ENCODE results near the gene OSBPL10. TPM values are rescaled to one million over a fixed set of nuclear protein-coding genes. Genes with fewer than 3 reads are reported as not detected.
A peak's percentile ranks its signal among the peaks of the same experiment; 100 is the strongest.

The OSBPL10 gene
- total RNA-seq, 1 donor from 2014 or later, result 8.4 TPM

DNA sequence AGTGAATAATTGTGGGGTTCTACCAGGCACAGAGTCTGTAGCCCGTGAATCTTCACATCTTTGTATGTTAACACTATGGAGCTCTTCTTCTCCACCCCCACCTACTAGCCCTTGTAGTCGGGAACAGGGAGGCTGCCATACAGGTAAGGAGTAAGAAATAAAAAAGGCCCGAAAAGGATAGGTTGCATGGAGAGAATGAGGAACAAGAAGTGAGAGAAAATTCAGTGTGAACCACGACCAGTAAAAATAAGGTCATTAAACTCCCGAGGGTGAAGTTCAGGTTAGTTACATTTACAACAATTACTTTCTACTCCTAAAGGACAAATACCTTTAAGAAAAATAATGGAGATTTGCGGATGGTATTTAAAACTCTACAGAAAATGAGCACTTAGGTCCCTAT is 53.3 kb downstream of the OSBPL10 start:
- Histone ChIP-seq H4K20me1 (ENCODE audit: low read depth) (no peaks in the 10 kb centered on the region), H3K27ac (no peak overlapping the region), H3K4me3 (no peak overlapping the region), H3F3A (ENCODE audit: low read depth) (no peaks in the 10 kb centered on the region), H3K4me2 (no peak overlapping the region), H2AFZ (replicated peaks) (no peak overlapping the region), H3K9ac (no peak overlapping the region), H3K4me1 (peaks cover 7% of the 10 kb centered on the region), H3K36me3 (no peaks in the 10 kb centered on the region), H3K27me3 (no peaks in the 10 kb centered on the region), H3K79me2 (ENCODE audit: low read depth) (no peaks in the 10 kb centered on the region), H3K9me3 (ENCODE audit: low read depth) (no peaks in the 10 kb centered on the region)
- no peaks in the 10 kb centered on the region for H3K9me3 Mint-ChIP-seq
- peaks cover 8% of the 10 kb centered on the region for H3K27me3 Mint-ChIP-seq (ENCODE audit: insufficient read depth, low read depth)
- H3K36me3 Mint-ChIP-seq, result no peaks in the 10 kb centered on the region
- H3K4me3 Mint-ChIP-seq, result no peak overlapping the region
- H3K4me1 Mint-ChIP-seq, result peaks cover 8% of the 10 kb centered on the region
- no peak overlapping the region for H3K27ac Mint-ChIP-seq
- TF ChIP-seq EZH2phosphoT487 (IDR thresholded peaks at IDR 0.05), result no peak
- no peak for TF ChIP-seq EZH2 (IDR thresholded peaks at IDR 0.05)
- TF ChIP-seq, protein P1, sequence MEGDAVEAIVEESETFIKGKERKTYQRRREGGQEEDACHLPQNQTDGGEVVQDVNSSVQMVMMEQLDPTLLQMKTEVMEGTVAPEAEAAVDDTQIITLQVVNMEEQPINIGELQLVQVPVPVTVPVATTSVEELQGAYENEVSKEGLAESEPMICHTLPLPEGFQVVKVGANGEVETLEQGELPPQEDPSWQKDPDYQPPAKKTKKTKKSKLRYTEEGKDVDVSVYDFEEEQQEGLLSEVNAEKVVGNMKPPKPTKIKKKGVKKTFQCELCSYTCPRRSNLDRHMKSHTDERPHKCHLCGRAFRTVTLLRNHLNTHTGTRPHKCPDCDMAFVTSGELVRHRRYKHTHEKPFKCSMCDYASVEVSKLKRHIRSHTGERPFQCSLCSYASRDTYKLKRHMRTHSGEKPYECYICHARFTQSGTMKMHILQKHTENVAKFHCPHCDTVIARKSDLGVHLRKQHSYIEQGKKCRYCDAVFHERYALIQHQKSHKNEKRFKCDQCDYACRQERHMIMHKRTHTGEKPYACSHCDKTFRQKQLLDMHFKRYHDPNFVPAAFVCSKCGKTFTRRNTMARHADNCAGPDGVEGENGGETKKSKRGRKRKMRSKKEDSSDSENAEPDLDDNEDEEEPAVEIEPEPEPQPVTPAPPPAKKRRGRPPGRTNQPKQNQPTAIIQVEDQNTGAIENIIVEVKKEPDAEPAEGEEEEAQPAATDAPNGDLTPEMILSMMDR (IDR thresholded peaks at IDR 0.05), result no peak
- DNase-seq (ENCODE audit: low spot score), result no peak

DNA sequence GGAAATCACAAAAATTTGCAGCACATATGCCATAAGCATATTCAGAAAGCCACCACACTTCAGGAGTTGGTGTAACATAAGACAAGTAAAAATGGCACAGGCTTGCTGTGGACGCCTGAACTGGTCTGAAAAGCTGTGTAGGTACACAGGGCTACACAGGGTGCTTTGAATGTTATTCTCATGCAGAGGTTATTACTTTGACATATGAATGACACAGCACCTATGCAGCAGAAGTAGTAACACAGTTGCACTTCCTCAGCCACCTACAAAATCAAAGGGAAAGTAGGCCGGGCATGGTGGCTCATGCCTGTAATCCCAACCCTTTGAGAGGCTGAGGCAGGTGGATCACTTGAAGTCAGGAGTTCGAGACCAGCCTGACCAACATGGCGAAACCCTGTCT is 54.5 kb downstream of the OSBPL10 start:
- Histone ChIP-seq H3F3A (ENCODE audit: low read depth) (no peaks in the 10 kb centered on the region), H3K4me1 (peaks cover 10% of the 10 kb centered on the region), H3K9me3 (ENCODE audit: low read depth) (no peaks in the 10 kb centered on the region), H3K9ac (no peak overlapping the region), H3K27me3 (no peaks in the 10 kb centered on the region), H3K4me2 (no peak overlapping the region), H3K27ac (no peak overlapping the region), H2AFZ (replicated peaks) (no peak overlapping the region), H3K4me3 (no peak overlapping the region), H3K79me2 (ENCODE audit: low read depth) (no peaks in the 10 kb centered on the region), H3K36me3 (no peaks in the 10 kb centered on the region), H4K20me1 (ENCODE audit: low read depth) (no peaks in the 10 kb centered on the region)
- no peak overlapping the region for H3K4me3 Mint-ChIP-seq
- no peaks in the 10 kb centered on the region for H3K36me3 Mint-ChIP-seq
- no peak for DNase-seq (ENCODE audit: low spot score)
- TF ChIP-seq EZH2 (IDR thresholded peaks at IDR 0.05) (no peak), EZH2phosphoT487 (IDR thresholded peaks at IDR 0.05) (no peak)
- TF ChIP-seq, protein P1 (IDR thresholded peaks at IDR 0.05), result no peak
- peaks cover 8% of the 10 kb centered on the region for H3K27me3 Mint-ChIP-seq (ENCODE audit: insufficient read depth, low read depth)
- H3K9me3 Mint-ChIP-seq, result no peaks in the 10 kb centered on the region
- H3K4me1 Mint-ChIP-seq, result peaks cover 14% of the 10 kb centered on the region
- no peak overlapping the region for H3K27ac Mint-ChIP-seq

DNA sequence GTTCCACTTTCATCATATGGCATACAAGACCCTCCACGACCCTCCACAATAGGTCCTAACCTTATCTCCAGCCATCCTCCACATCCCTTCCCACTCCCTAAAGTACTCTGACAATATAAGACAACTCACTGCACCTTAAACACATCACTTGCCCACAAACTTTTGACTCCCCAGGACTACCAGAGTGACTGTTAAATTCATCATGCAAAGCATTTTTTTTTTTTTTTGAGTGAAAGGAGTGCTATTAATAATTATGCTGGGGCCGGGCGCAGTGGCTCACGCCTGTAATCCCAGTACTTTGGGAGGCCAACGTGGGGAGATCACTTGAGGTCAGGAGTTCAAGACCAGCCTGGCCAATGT is 55.8 kb downstream of the OSBPL10 start:
- Histone ChIP-seq H2AFZ (replicated peaks) (no peak overlapping the region), H3K27me3 (no peaks in the 10 kb centered on the region), H3K4me1 (peaks cover 10% of the 10 kb centered on the region), H3F3A (ENCODE audit: low read depth) (no peaks in the 10 kb centered on the region), H3K9ac (no peak overlapping the region), H3K4me3 (no peak overlapping the region), H3K4me2 (no peak overlapping the region), H4K20me1 (ENCODE audit: low read depth) (no peaks in the 10 kb centered on the region), H3K36me3 (no peaks in the 10 kb centered on the region), H3K79me2 (ENCODE audit: low read depth) (no peaks in the 10 kb centered on the region), H3K27ac (no peak overlapping the region), H3K9me3 (ENCODE audit: low read depth) (no peaks in the 10 kb centered on the region)
- peaks cover 5% of the 10 kb centered on the region for H3K9me3 Mint-ChIP-seq
- DNase-seq (ENCODE audit: low spot score), result no peak
- H3K4me3 Mint-ChIP-seq, result no peak overlapping the region
- TF ChIP-seq, protein P1 (IDR thresholded peaks at IDR 0.05), result no peak
- TF ChIP-seq EZH2 (IDR thresholded peaks at IDR 0.05) (no peak), EZH2phosphoT487 (IDR thresholded peaks at IDR 0.05) (no peak)
- peaks cover 14% of the 10 kb centered on the region for H3K4me1 Mint-ChIP-seq
- peaks cover 1% of the 10 kb centered on the region for H3K36me3 Mint-ChIP-seq
- peak overlapping the region; percentile 11 for H3K27ac Mint-ChIP-seq
- peaks cover 8% of the 10 kb centered on the region for H3K27me3 Mint-ChIP-seq (ENCODE audit: insufficient read depth, low read depth)

Data from neural progenitor cell (in vitro differentiated cells).